Neural cell (in vitro differentiated cells): ENCODE results near the gene FCAMR. TPM values are rescaled to one million over a fixed set of nuclear protein-coding genes. Genes with fewer than 3 reads are reported as not detected.

Experiments
- H2AFZ ChIP-seq: fragments of 200-600, 300-800 bp; sonication (generic), shearing (Covaris generic); 2 replicates; pipeline ENCODE4 v1.6.0; 2014; ENCODE audit warnings: low read depth, mild to moderate bottlenecking, antibody characterized with exemption, low read length, moderate library complexity
- H3F3A ChIP-seq: fragments of 200-600 bp; shearing (Covaris generic); 2 replicates; pipeline ENCODE4 v1.6.1; 2016; ENCODE audit warnings: mild to moderate bottlenecking, moderate library complexity, mixed read lengths, antibody characterized with exemption, low read length; ENCODE audit not compliant: insufficient read depth, poor library complexity, severe bottlenecking
- H3K27ac ChIP-seq: fragments of 200-600, 300-800 bp; sonication (generic), shearing (Covaris generic); 2 replicates; pipeline ENCODE4 v1.5.1; 2014; ENCODE audit warnings: mild to moderate bottlenecking, low read length, moderate library complexity
- H3K27me3 ChIP-seq: fragments of 300-800, 200-600 bp; sonication (generic), shearing (Covaris generic); 2 replicates; pipeline ENCODE4 v1.6.0; 2014; ENCODE audit warnings: mild to moderate bottlenecking, low read depth, low read length, moderate library complexity; ENCODE audit not compliant: insufficient read depth
- H3K36me3 ChIP-seq: fragments of 300-800, 200-600 bp; sonication (generic), shearing (Covaris generic); 2 replicates; pipeline ENCODE4 v1.5.1; 2014; ENCODE audit warnings: mild to moderate bottlenecking, antibody characterized with exemption, low read length, moderate library complexity; ENCODE audit not compliant: insufficient read depth
- H3K4me2 ChIP-seq: fragments of 300-800, 200-600 bp; sonication (generic), shearing (Covaris generic); 2 replicates; pipeline ENCODE4 v1.6.0; 2014; ENCODE audit warnings: mild to moderate bottlenecking, low read length
- H3K4me3 ChIP-seq: fragments of 300-800, 200-600 bp; sonication (generic), shearing (Covaris generic); 2 replicates; pipeline ENCODE4 v1.5.1; 2014; ENCODE audit warnings: mild to moderate bottlenecking, low read length, moderate library complexity
- H3K79me2 ChIP-seq: fragments of 200-600 bp; shearing (Covaris generic); replicated peaks from 2 replicates; pipeline ENCODE4 v1.6.0; 2014; ENCODE audit warnings: mild to moderate bottlenecking, low read length, moderate library complexity; ENCODE audit not compliant: insufficient read depth
- H3K9ac ChIP-seq: fragments of 300-800, 200-600 bp; sonication (generic), shearing (Covaris generic); 2 replicates; pipeline ENCODE4 v1.6.1; 2016; ENCODE audit warnings: mild to moderate bottlenecking, low read length, mixed read lengths
- H3K9me2 ChIP-seq: fragments of 200-600 bp; shearing (Covaris generic); 2 replicates; pipeline ENCODE4 v1.6.1; 2016; ENCODE audit warnings: mild to moderate bottlenecking, low read length, mixed read lengths; ENCODE audit not compliant: insufficient read depth
- H3K9me3 ChIP-seq: fragments of 200-600, 300-800 bp; sonication (generic), shearing (Covaris generic); 2 replicates; pipeline ENCODE4 v1.6.1; 2016; ENCODE audit warnings: mild to moderate bottlenecking, mixed run types, low read length, moderate library complexity, mixed read lengths
- H4K20me1 ChIP-seq: fragments of 200-600 bp; shearing (Covaris generic); 2 replicates; pipeline ENCODE4 v1.6.1; 2016; ENCODE audit warnings: mild to moderate bottlenecking, mixed run types; ENCODE audit not compliant: insufficient read depth
- CTCF ChIP-seq: fragments of 450-650 bp; IDR thresholded peaks from 2 replicates; pipeline ENCODE4 v1.5.1; 2014; ENCODE audit warnings: antibody characterized with exemption, mild to moderate bottlenecking, moderate library complexity; ENCODE audit not compliant: poor library complexity, severe bottlenecking
- EP300 ChIP-seq: fragments of 450-650 bp; conservative IDR thresholded peaks from 2 replicates; pipeline ENCODE4 v1.6.1; 2014; ENCODE audit warnings: antibody characterized with exemption, mild to moderate bottlenecking, moderate library complexity; ENCODE audit not compliant: poor library complexity, severe bottlenecking
- EZH2 ChIP-seq: fragments of 200-600, 300-800 bp; shearing (Covaris generic), sonication (generic); IDR thresholded peaks from 2 replicates; pipeline ENCODE4 v1.6.1; 2014; ENCODE audit warnings: antibody characterized with exemption, low read length, borderline replicate concordance, mild to moderate bottlenecking; ENCODE audit not compliant: insufficient read depth, poor library complexity, severe bottlenecking
- MXI1 ChIP-seq: fragments of 450-650 bp; conservative IDR thresholded peaks from 2 replicates; pipeline ENCODE4 v1.6.1; 2014; ENCODE audit warnings: antibody characterized with exemption, mild to moderate bottlenecking; ENCODE audit not compliant: poor library complexity, severe bottlenecking
- POLR2AphosphoS5 ChIP-seq: IDR thresholded peaks from 2 replicates; pipeline ENCODE4 v1.6.1; 2012
- RAD21 ChIP-seq: fragments of 450-650 bp; conservative IDR thresholded peaks from 2 replicates; pipeline ENCODE4 v1.6.1; 2014; ENCODE audit warnings: antibody characterized with exemption, mild to moderate bottlenecking, moderate library complexity
- REST ChIP-seq: IDR thresholded peaks from 2 replicates; pipeline ENCODE4 v1.6.1; 2012; ENCODE audit warnings: borderline replicate concordance
- SMC3 ChIP-seq: fragments of 450-650 bp; conservative IDR thresholded peaks from 2 replicates; pipeline ENCODE4 v1.6.1; 2014; ENCODE audit warnings: antibody characterized with exemption, mild to moderate bottlenecking, moderate library complexity; ENCODE audit not compliant: poor library complexity
- TAF1 ChIP-seq: IDR thresholded peaks from 2 replicates; pipeline ENCODE4 v1.6.1; 2012; ENCODE audit warnings: low read depth
- polyA plus RNA-seq: library from polyadenylated mRNA; depleted of rRNA; stranded (reverse); fragments of >200 nt; gene quantifications from 2 replicates; pipeline ENCODE4 v1.2.3, GENCODE V29; 2014

FCAMR gene
- polyA plus RNA-seq, 1 donor from 2014 or later = not detected

- H3K9me2 ChIP-seq = no peaks in the 10 kb centered on the region
- no peaks in the 10 kb centered on the region for H3K36me3 ChIP-seq
- H4K20me1 ChIP-seq = no peaks in the 10 kb centered on the region
- no peaks in the 10 kb centered on the region for H3K79me2 ChIP-seq
- no peaks in the 10 kb centered on the region for H3K9me3 ChIP-seq
- no peak overlapping the region for H3K9ac ChIP-seq
- no peaks in the 10 kb centered on the region for H3F3A ChIP-seq
- TF ChIP-seq POLR2AphosphoS5 = no peak
- TF ChIP-seq MXI1 = no peak
- no peak for TF ChIP-seq RAD21
- no peak for TF ChIP-seq EZH2
- TF ChIP-seq TAF1 = no peak
- no peak for TF ChIP-seq REST
- H3K27me3 ChIP-seq = no peaks in the 10 kb centered on the region
- H3K27ac ChIP-seq = no peak overlapping the region
- H2AFZ ChIP-seq = no peak overlapping the region
- no peak overlapping the region for H3K4me2 ChIP-seq
- no peak overlapping the region for H3K4me3 ChIP-seq
These were observed 47.0 kb downstream of the FCAMR start for GRCh38 chr1:206923009-206923960.

GRCh38 chr1:206922524-206922923 lies 47.7 kb downstream of the FCAMR start:
- Histone ChIP-seq H3K4me2 (no peak overlapping the region), H3F3A (no peaks in the 10 kb centered on the region), H3K9me2 (no peaks in the 10 kb centered on the region), H3K9ac (no peak overlapping the region), H2AFZ (no peak overlapping the region), H3K79me2 (no peaks in the 10 kb centered on the region), H3K36me3 (no peaks in the 10 kb centered on the region), H3K4me3 (no peak overlapping the region), H3K27ac (no peak overlapping the region), H4K20me1 (no peaks in the 10 kb centered on the region), H3K27me3 (no peaks in the 10 kb centered on the region), H3K9me3 (no peaks in the 10 kb centered on the region)
- TF ChIP-seq REST (no peak), TAF1 (no peak), POLR2AphosphoS5 (no peak), MXI1 (no peak), RAD21 (no peak), EP300 (no peak), EZH2 (no peak), CTCF (no peak), SMC3 (no peak)
